CD4-positive, alpha-beta T cell (primary cell): ENCODE measurements around the gene DIMT1. TPM values are rescaled to one million over a fixed set of nuclear protein-coding genes. Genes with fewer than 3 reads are reported as not detected.
A peak's percentile ranks its signal among the peaks of the same experiment; 100 is the strongest.

Source experiments
- ATAC-seq: fragments of 200-7000 bp; cut with Tn5 transposase; one replicate; pipeline ENCODE4 v1.10.0; 2022; ENCODE audit warnings: mild to moderate bottlenecking; ENCODE audit not compliant: poor library complexity
- CTCF ChIA-PET: fragments of 350-600 bp; sonication (Branson Sonifier 250); formaldehyde crosslinking; loops from one replicate; lab custom pipeline; 2021; ENCODE audit warnings: antibody characterized with exemption, inconsistent platforms; lab: Charles Lee
- POLR2A ChIA-PET: fragments of 350-600 bp; sonication (Branson Sonifier 250); formaldehyde crosslinking; loops from one replicate; lab custom pipeline; 2021; ENCODE audit warnings: antibody characterized with exemption, inconsistent platforms; lab: Charles Lee
- DNase-seq, 14 experiments: peaks; one replicate each; pipeline ENCODE4 v3.0.0-alpha.2; 2013 to 2020; ENCODE audit warnings: mixed read lengths in 2 of 14
- H3K27ac ChIP-seq, 2 donors: one replicate each; pipeline versions ENCODE4 v1.5.1 to v1.7.0; 2013; ENCODE audit warnings: low read length in 2 of 2, low read depth in 1 of 2, mild to moderate bottlenecking in 1 of 2
- H3K27me3 ChIP-seq, 2 experiments: 1 replicate in 1 of 2; 2 replicates in 1 of 2; pipeline versions ENCODE4 v1.6.1 to v1.7.0; 2013; ENCODE audit warnings: low read length in 2 of 2, control low read depth in 1 of 2, mild to moderate bottlenecking in 1 of 2, moderate library complexity in 1 of 2; ENCODE audit not compliant: insufficient read depth in 2 of 2, control insufficient read depth in 1 of 2
- H3K36me3 ChIP-seq: one replicate; pipeline ENCODE4 v1.6.1; 2013; ENCODE audit warnings: low read length, control low read depth; ENCODE audit not compliant: insufficient read depth
- H3K4me1 ChIP-seq: one replicate; pipeline ENCODE4 v1.6.1; 2013; ENCODE audit warnings: low read length, control low read depth; ENCODE audit not compliant: insufficient read depth
- H3K4me3 ChIP-seq: one replicate; pipeline ENCODE4 v1.5.1; 2013; ENCODE audit warnings: mild to moderate bottlenecking, low read length, moderate library complexity
- H3K9me3 ChIP-seq, 2 experiments: 1 replicate in 1 of 2; 2 replicates in 1 of 2; pipeline versions ENCODE4 v1.6.1 to v1.7.0; 2013; ENCODE audit warnings: low read length in 2 of 2, mild to moderate bottlenecking in 2 of 2, control low read depth in 1 of 2, moderate library complexity in 1 of 2; ENCODE audit not compliant: control insufficient read depth in 1 of 2, insufficient read depth in 1 of 2
- H3K27ac Mint-ChIP-seq: one replicate; pipeline ENCODE4 v1.8.0; 2020; ENCODE audit warnings: mixed read lengths
- H3K27me3 Mint-ChIP-seq: one replicate; pipeline ENCODE4 v1.8.0; 2021; ENCODE audit warnings: mixed read lengths
- H3K36me3 Mint-ChIP-seq: one replicate; pipeline ENCODE4 v1.8.0; 2021; ENCODE audit warnings: low read depth, mixed read lengths
- H3K4me1 Mint-ChIP-seq: one replicate; pipeline ENCODE4 v1.8.0; 2021; ENCODE audit warnings: low read depth, mixed read lengths
- H3K4me3 Mint-ChIP-seq: one replicate; pipeline ENCODE4 v1.8.0; 2020; ENCODE audit warnings: mild to moderate bottlenecking, mixed read lengths
- H3K9me3 Mint-ChIP-seq: one replicate; pipeline ENCODE4 v1.8.0; 2020; ENCODE audit warnings: mixed read lengths
- intact Hi-C, 2 experiments: fragments of 100-400 bp; cut with DNase I in 1 of 2; cut with micrococcal nuclease in 1 of 2; formaldehyde crosslinking; loops; one replicate each; pipeline versions ENCODE4 v1.15.1 to v1.9.0; 2023 to 2025; cut with DNase I, micrococcal nuclease
- polyA plus RNA-seq, 2 donors: library from polyadenylated mRNA; unstranded; fragments of 120-200 nt; gene quantifications; one replicate each; pipeline ENCODE4 v1.2.1, GENCODE V29; 2013
- total RNA-seq, 174 experiments: library from RNA in 2 of 174; stranded (reverse) in 2 of 174; gene quantifications; one replicate each; pipeline ENCODE4 v1.2.3 and lab custom pipeline; 2021 to 2026
- TF ChIP-seq, protein P1 (sequence below): fragments of 200-600 bp; IDR thresholded peaks from one replicate; pipeline ENCODE4 v1.8.0; 2022; ENCODE audit warnings: antibody characterized with exemption, mild to moderate bottlenecking

The DIMT1 gene
- total RNA-seq (10 to 100 TPM; 19.9 to 20.5 TPM), total RNA-seq (lab: John Stamatoyannopoulos, UW) (33.9 to 168 (median 54.3) reads per million in 172 experiments)
- polyA plus RNA-seq (2013, experiment 1 of 2), result 45.6 TPM
- 44.2 TPM for polyA plus RNA-seq (2013, experiment 2 of 2)

DNA sequence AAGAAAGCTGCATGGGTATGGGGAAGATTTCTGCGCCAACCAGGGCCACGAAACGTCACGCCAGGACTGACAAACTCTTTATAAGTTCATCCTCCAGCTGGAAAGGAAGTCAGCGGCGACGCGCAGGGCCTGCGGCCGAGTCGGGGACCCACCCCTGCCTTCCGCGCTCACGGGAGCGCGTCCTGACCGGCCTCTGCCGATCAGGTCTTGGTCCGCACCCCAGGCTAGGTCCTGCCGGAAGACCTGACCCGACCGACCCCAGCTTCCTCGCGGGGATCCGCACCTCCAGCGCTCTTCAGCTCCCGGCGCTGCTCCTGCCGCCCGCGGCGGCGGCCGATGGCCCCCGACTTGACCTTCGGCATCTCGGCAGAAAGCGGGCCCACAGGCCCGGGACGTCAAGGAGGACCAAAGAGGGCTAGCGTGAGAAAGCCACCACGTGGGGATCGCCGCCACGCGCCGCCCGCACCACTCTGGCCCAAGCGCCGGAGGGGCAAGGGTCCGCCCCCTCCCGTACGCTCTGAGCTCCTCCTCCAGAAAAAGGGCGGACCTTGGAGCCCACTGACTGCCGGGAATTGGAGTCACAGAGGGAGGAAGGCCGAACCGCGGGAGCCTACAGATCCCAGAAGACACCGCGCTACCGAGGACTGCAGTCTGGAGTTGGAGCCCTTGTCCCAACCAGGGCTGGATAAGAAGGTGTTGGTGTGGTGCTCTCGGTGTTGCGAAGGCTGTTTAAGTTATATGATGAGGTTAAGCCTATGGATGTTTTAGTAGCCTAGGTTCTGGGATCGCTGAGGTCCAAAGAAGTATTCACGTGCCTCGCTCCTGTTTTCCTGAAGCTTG is at the start of gene DIMT1:
TSS of gene DIMT1 (minus strand) at position 495 of the 840 bp plus-strand sequence. CDS start at position 362, 133 bp downstream.
- Mint-ChIP-seq H3K27ac (peak within 1 kb of the TSS; percentile 89), H3K9me3 (no peaks in the 10 kb centered on the region), H3K27me3 (no peaks in the 10 kb centered on the region), H3K4me3 (peak within 1 kb of the TSS; percentile 97), H3K36me3 (peaks cover 38% of the 10 kb centered on the region), H3K4me1 (peaks cover 31% of the 10 kb centered on the region)
- ATAC-seq (peak; percentile 97), DNase-seq (peak; percentile 83 to 96 (median 88))
- ChIA-PET POLR2A (interaction anchor here (0.6 to 3.4 kb wide), 27 partner anchors 8 to 1718 kb away, joined by 3 to 82 read pairs (median 4); partner anchors contain the start of genes IPO11, KIF2A and ZSWIM6), CTCF (interaction anchor here (1.2 kb wide), 1 partner anchor 9 kb away, joined by 5 read pairs; the partner anchor contains the start of gene IPO11)
- intact Hi-C loops, result loop anchor here (1.0 to 5.0 kb wide), 3 partner anchors 9 to 103 kb away; partner anchors contain the start of genes IPO11 (in 2 of the 2) and KIF2A (in 1 of the 2)
- no peaks in the 10 kb centered on the region for H3K9me3 ChIP-seq
- peak within 1 kb of the TSS; percentile 91 to 96 for H3K27ac ChIP-seq
- peaks cover 12% of the 10 kb centered on the region for H3K36me3 ChIP-seq
- H3K4me1 ChIP-seq, result peaks cover 4% of the 10 kb centered on the region
- TF ChIP-seq, protein P1, sequence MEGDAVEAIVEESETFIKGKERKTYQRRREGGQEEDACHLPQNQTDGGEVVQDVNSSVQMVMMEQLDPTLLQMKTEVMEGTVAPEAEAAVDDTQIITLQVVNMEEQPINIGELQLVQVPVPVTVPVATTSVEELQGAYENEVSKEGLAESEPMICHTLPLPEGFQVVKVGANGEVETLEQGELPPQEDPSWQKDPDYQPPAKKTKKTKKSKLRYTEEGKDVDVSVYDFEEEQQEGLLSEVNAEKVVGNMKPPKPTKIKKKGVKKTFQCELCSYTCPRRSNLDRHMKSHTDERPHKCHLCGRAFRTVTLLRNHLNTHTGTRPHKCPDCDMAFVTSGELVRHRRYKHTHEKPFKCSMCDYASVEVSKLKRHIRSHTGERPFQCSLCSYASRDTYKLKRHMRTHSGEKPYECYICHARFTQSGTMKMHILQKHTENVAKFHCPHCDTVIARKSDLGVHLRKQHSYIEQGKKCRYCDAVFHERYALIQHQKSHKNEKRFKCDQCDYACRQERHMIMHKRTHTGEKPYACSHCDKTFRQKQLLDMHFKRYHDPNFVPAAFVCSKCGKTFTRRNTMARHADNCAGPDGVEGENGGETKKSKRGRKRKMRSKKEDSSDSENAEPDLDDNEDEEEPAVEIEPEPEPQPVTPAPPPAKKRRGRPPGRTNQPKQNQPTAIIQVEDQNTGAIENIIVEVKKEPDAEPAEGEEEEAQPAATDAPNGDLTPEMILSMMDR, result no peak
- H3K27me3 ChIP-seq, result no peaks in the 10 kb centered on the region
- H3K4me3 ChIP-seq, result peak within 1 kb of the TSS; percentile 95

DNA sequence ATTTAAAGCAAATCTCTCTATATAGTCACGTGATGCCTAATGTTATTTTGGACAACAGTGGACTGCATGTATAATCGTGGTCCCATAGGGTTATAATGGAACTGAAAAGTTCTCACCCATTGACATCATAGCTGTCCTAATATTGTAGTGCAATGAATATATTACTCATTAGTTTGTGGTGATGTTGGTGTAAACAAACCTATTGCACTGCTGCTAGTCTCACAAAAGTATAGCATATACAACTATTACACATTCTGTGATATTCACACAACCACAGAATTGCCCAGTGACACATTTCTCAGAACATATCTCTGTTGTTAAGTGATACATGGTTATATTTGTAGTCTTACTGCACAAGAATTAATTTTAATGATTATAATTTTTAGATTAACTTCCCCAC is 46.6 kb upstream of the DIMT1 start:
- Mint-ChIP-seq H3K27me3 (no peaks in the 10 kb centered on the region), H3K36me3 (peaks cover 69% of the 10 kb centered on the region), H3K27ac (no peak overlapping the region), H3K9me3 (no peaks in the 10 kb centered on the region), H3K4me1 (peaks cover 6% of the 10 kb centered on the region), H3K4me3 (no peak overlapping the region)
- Histone ChIP-seq H3K9me3 (no peaks in the 10 kb centered on the region), H3K4me3 (no peak overlapping the region), H3K36me3 (peaks cover 38% of the 10 kb centered on the region), H3K27ac (no peak overlapping the region), H3K27me3 (no peaks in the 10 kb centered on the region), H3K4me1 (no peaks in the 10 kb centered on the region)
- no peak for ATAC-seq
- DNase-seq, result no peak
- TF ChIP-seq, protein P1, result no peak
- ChIA-PET CTCF (interaction anchor here (1.6 kb wide), 1 partner anchor 10 kb away, joined by 9 read pairs; no protein-coding TSS in a partner anchor), POLR2A (no interaction called here)
- intact Hi-C loops, result no loop called here

DNA sequence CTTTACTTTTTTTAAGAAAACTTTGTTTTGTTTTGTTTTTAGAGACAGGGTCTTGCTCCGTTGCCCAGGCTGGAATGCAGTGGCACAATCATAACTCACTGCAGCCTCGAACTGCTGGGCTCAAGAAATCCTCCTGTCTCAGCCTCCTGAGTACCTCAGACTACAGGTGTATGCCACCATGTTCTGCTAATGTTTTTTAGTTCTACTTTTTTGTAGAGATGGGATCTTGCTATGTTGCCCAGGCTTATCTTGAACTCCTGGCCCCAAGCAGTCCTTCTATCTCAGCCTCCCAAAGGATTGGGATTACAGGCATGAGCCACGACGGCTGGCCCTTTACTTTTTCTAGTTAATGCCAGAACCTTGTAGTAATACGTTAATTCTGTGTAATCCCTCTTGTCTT is 44.8 kb upstream of the DIMT1 start:
- ChIA-PET POLR2A (no interaction called here), CTCF (interaction anchor here (1.6 kb wide), 1 partner anchor 12 kb away, joined by 9 read pairs; no protein-coding TSS in a partner anchor)
- H3K4me3 Mint-ChIP-seq, result no peak overlapping the region
- ATAC-seq, result no peak
- TF ChIP-seq, protein P1, result no peak
- Histone ChIP-seq H3K4me3 (no peak overlapping the region), H3K27ac (no peak overlapping the region), H3K36me3 (peaks cover 33% of the 10 kb centered on the region), H3K4me1 (no peaks in the 10 kb centered on the region), H3K27me3 (no peaks in the 10 kb centered on the region), H3K9me3 (no peaks in the 10 kb centered on the region)
- intact Hi-C loops, result loop anchor here in 1 of 2 experiments (10.0 kb wide), 1 partner anchor 1516 kb away; the partner anchor contains the start of gene HTR1A
- no peaks in the 10 kb centered on the region for H3K27me3 Mint-ChIP-seq
- no peak for DNase-seq
- peaks cover 61% of the 10 kb centered on the region for H3K36me3 Mint-ChIP-seq
- no peak overlapping the region for H3K27ac Mint-ChIP-seq
- H3K9me3 Mint-ChIP-seq, result no peaks in the 10 kb centered on the region
- peaks cover 6% of the 10 kb centered on the region for H3K4me1 Mint-ChIP-seq
